MCF 10A (cell line): Measurements from ENCODE around the gene CERT1. TPM values are rescaled to one million over a fixed set of nuclear protein-coding genes. Genes with fewer than 3 reads are reported as not detected.
A peak's percentile ranks its signal among the peaks of the same experiment; 100 is the strongest.

Experiments used
- BruUV-seq: library from RNA; stranded (reverse); fragments of 400-500 nt; replicated peaks from 2 replicates; lab custom pipeline; 2021; lab: Mats Ljungman, UMichigan
- CTCF ChIA-PET: fragments of 300-600 bp; sonication (Branson Sonifier 250); formaldehyde crosslinking; extraction: SDS; loops from one replicate; lab custom pipeline; 2021; ENCODE audit warnings: antibody characterized with exemption, inconsistent platforms; lab: Yijun Ruan, JAX
- POLR2A ChIA-PET: fragments of 300-600, 350-650 bp; sonication (Branson Sonifier 250); formaldehyde crosslinking; extraction: SDS; loops from one replicate; lab custom pipeline; 2020; ENCODE audit warnings: antibody characterized with exemption, inconsistent platforms; lab: Yijun Ruan, JAX
- DNase-seq: peaks from one replicate; pipeline ENCODE4 v3.0.0-alpha.2; 2018; ENCODE audit not compliant: unreplicated experiment
- H3K27ac Mint-ChIP-seq: one replicate; pipeline ENCODE4 v1.8.0; 2022; ENCODE audit warnings: mild to moderate bottlenecking, low read depth, mixed read lengths; ENCODE audit not compliant: unreplicated experiment
- H3K27me3 Mint-ChIP-seq: one replicate; pipeline ENCODE4 v1.8.0; 2022; ENCODE audit warnings: mixed read lengths; ENCODE audit not compliant: insufficient read depth, unreplicated experiment
- H3K36me3 Mint-ChIP-seq: one replicate; pipeline ENCODE4 v1.8.0; 2022; ENCODE audit warnings: mild to moderate bottlenecking, moderate library complexity, mixed read lengths; ENCODE audit not compliant: insufficient read depth, unreplicated experiment
- H3K4me1 Mint-ChIP-seq: one replicate; pipeline ENCODE4 v1.8.0; 2022; ENCODE audit warnings: mixed read lengths; ENCODE audit not compliant: insufficient read depth, unreplicated experiment
- H3K4me3 Mint-ChIP-seq: one replicate; pipeline ENCODE4 v1.8.0; 2022; ENCODE audit warnings: mild to moderate bottlenecking, moderate library complexity, mixed read lengths; ENCODE audit not compliant: unreplicated experiment
- H3K9me3 Mint-ChIP-seq: one replicate; pipeline ENCODE4 v1.8.0; 2022; ENCODE audit warnings: mixed read lengths; ENCODE audit not compliant: unreplicated experiment
- intact Hi-C: fragments of 100-400 bp; cut with micrococcal nuclease; formaldehyde crosslinking; loops from 2 replicates; pipeline ENCODE4 v1.14.1; 2022
- total RNA-seq: library from RNA; stranded (reverse); gene quantifications from 2 replicates; pipeline ENCODE4 v1.2.3, GENCODE V29; 2022
- TF ChIP-seq, protein P1 (sequence below): fragments of 200-600 bp; IDR thresholded peaks from one replicate; pipeline ENCODE4 v1.8.0; 2022; ENCODE audit warnings: antibody characterized with exemption, mild to moderate bottlenecking; ENCODE audit not compliant: unreplicated experiment

The CERT1 gene
- total RNA-seq, 1 experiment from 2014 or later, result 19.6 TPM

DNA sequence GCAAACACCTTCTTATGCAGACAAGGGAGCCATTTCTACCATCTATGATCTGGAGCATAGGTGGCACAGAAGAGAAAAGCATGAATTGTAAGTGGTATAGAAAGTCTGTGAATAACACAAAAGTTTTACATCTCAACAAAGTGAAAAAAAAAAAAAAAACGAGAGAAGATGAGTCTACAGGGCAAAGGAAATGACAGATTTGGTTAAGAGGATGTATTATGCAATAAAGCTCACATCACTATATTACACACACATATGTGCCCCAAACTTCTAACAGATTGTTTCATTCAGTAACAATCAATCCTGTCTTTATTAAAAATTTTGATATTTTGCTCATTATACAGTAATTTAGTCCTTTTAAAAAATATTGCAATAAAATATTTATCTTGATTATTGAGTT lies 49.8 kb downstream of the CERT1 start:
- intact Hi-C loops, result no loop called here
- H3K27ac Mint-ChIP-seq, result no peak overlapping the region
- no TSS peak for BruUV-seq
- peaks cover 6% of the 10 kb centered on the region for H3K9me3 Mint-ChIP-seq
- DNase-seq, result peak; percentile 26
- ChIA-PET POLR2A (no interaction called here), CTCF (interaction anchor here (0.6 to 0.7 kb wide), 3 partner anchors 14 to 1120 kb away, joined by 3 to 4 read pairs (median 3); no protein-coding TSS in a partner anchor)
- peaks cover 14% of the 10 kb centered on the region for H3K36me3 Mint-ChIP-seq
- TF ChIP-seq, protein P1, sequence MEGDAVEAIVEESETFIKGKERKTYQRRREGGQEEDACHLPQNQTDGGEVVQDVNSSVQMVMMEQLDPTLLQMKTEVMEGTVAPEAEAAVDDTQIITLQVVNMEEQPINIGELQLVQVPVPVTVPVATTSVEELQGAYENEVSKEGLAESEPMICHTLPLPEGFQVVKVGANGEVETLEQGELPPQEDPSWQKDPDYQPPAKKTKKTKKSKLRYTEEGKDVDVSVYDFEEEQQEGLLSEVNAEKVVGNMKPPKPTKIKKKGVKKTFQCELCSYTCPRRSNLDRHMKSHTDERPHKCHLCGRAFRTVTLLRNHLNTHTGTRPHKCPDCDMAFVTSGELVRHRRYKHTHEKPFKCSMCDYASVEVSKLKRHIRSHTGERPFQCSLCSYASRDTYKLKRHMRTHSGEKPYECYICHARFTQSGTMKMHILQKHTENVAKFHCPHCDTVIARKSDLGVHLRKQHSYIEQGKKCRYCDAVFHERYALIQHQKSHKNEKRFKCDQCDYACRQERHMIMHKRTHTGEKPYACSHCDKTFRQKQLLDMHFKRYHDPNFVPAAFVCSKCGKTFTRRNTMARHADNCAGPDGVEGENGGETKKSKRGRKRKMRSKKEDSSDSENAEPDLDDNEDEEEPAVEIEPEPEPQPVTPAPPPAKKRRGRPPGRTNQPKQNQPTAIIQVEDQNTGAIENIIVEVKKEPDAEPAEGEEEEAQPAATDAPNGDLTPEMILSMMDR, result no peak
- H3K27me3 Mint-ChIP-seq, result no peaks in the 10 kb centered on the region
- H3K4me1 Mint-ChIP-seq, result peaks cover 36% of the 10 kb centered on the region
- H3K4me3 Mint-ChIP-seq, result no peak overlapping the region

DNA sequence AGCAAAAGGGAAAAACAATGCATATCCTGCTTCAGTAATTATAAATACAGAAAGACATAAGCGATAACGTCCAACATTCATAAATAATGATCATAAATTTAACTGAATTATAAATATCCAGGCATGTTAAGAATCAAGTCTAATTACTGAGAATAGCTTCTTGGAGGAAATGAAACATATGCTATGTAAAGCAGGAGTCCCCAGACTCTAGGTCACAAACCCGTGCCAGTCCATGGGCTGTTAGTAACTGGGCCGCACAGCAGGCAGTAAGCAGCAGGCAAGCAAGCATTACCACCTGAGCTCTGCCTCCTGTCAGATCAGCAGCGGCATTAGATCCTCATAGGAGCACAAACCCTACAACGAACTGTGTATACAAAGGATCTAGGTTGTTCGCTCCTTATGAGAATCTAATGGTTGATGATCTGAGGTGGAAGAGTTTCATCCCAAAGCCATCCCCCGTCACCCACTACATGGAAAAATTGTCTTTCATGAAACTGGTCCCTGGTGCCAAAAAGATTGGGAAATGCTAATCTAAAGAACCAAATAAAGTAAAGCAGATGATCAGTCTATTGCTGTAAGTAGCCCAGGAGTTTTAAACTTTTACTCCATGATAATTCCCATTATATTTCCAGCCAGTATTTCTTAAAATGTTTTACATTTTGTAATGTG lies 50.4 kb downstream of the CERT1 start:
- ChIA-PET CTCF (interaction anchor here (0.6 kb wide), 2 partner anchors 27 to 65 kb away, joined by 3 read pairs; no protein-coding TSS in a partner anchor), POLR2A (interaction anchor here (1.8 kb wide), 1 partner anchor 10 kb away, joined by 4 read pairs; no protein-coding TSS in a partner anchor)
- Mint-ChIP-seq H3K4me1 (peaks cover 36% of the 10 kb centered on the region), H3K9me3 (peaks cover 6% of the 10 kb centered on the region), H3K36me3 (peaks cover 14% of the 10 kb centered on the region), H3K27me3 (no peaks in the 10 kb centered on the region), H3K4me3 (no peak overlapping the region), H3K27ac (no peak overlapping the region)
- no TSS peak for BruUV-seq
- no peak for DNase-seq
- TF ChIP-seq, protein P1, result no peak
- intact Hi-C loops, result no loop called here

DNA sequence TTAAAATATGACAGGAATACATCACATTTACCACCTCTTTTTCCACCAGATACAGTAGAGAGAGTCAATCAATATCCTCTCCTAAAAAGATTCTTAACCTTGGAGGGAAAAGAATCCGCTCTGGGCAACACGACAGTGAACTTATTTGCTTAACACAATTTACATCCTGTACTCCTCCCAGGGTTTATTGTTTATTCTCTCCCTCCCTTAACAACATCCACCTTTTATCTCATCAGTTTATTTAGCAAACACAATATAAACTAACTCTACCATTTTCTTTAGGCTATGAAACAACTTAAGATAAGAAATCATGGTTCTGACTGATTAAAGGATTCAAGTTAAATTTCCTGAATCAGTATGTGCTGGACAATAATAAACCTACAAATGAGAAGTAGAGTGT lies 50.9 kb downstream of the CERT1 start:
- Mint-ChIP-seq H3K4me3 (no peak overlapping the region), H3K27ac (no peak overlapping the region), H3K27me3 (no peaks in the 10 kb centered on the region), H3K9me3 (peaks cover 6% of the 10 kb centered on the region), H3K4me1 (peaks cover 32% of the 10 kb centered on the region), H3K36me3 (peaks cover 14% of the 10 kb centered on the region)
- TF ChIP-seq, protein P1, result no peak
- no TSS peak for BruUV-seq
- CTCF ChIA-PET, result interaction anchor here (0.6 kb wide), 1 partner anchor 26 kb away, joined by 3 read pairs; no protein-coding TSS in a partner anchor
- POLR2A ChIA-PET, result interaction anchor here (0.7 to 1.8 kb wide), 2 partner anchors 10 to 21 kb away, joined by 3 to 4 read pairs; no protein-coding TSS in a partner anchor
- DNase-seq, result no peak
- intact Hi-C loops, result no loop called here

DNA sequence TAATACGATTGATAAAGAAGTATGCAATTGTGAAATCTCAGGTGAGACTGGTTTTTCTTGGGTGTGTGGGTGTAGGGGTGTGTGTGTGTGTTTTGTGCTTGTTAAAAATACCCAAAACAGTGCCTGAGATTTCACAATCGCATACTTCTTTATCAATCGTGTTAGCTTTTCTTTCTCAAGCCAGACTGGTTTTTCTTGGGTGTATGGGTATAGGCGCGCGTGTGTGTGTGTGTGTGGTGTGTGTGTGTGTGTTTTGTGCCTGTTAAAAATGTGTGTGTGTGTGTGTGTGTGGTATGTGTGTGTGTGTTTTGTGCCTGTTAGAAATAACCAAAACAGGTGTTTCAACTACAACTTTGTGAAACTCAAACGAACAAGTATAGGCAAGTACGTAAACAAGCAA lies 53.7 kb downstream of the CERT1 start:
- intact Hi-C loops, result no loop called here
- BruUV-seq, result no TSS peak
- peak; percentile 25 for DNase-seq
- H3K4me1 Mint-ChIP-seq, result peaks cover 19% of the 10 kb centered on the region
- CTCF ChIA-PET, result interaction anchor here (0.7 kb wide), 1 partner anchor 110 kb away, joined by 3 read pairs; no protein-coding TSS in a partner anchor
- H3K9me3 Mint-ChIP-seq, result peaks cover 6% of the 10 kb centered on the region
- POLR2A ChIA-PET, result interaction anchor here (0.7 to 2.2 kb wide), 7 partner anchors 9 to 126 kb away, joined by 3 to 12 read pairs (median 4); partner anchors contain the start of genes CERT1 and POLK
- TF ChIP-seq, protein P1, result no peak
- no peaks in the 10 kb centered on the region for H3K27me3 Mint-ChIP-seq
- H3K27ac Mint-ChIP-seq, result no peak overlapping the region
- H3K4me3 Mint-ChIP-seq, result no peak overlapping the region
- peaks cover 18% of the 10 kb centered on the region for H3K36me3 Mint-ChIP-seq
